Measurements from ENCODE around the gene APOF. TPM values are rescaled to one million over a fixed set of nuclear protein-coding genes. Genes with fewer than 3 reads are reported as not detected.

The APOF gene
- total and polyA plus RNA-seq, 9 of the 15 experiments (the other 6 are each of a cell fraction or from before 2014, with no cell fraction given), result 0.09 to 0.15 (median 0.12) TPM; not detected in 5

- TF ChIP-seq ZBTB11 (CRISPR knock-in tag; IDR thresholded peaks at IDR 0.05) (peak in 2 of 3 experiments; percentile 62 to 84; a peak in 4 of 6 replicates), CREBBP (IDR thresholded peaks at IDR 0.05; ENCODE audit: low read depth, low read length) (no peak), TFE3 (CRISPR knock-in tag; IDR thresholded peaks at IDR 0.05) (no peak), TOE1 (IDR thresholded peaks at IDR 0.05; ENCODE audit: borderline replicate concordance) (peak; percentile 71; the same call in 1 of the 2 replicates), TOE1 (CRISPR knock-in tag; IDR thresholded peaks at IDR 0.05; ENCODE audit: borderline replicate concordance, low read depth) (no peak), TFAM (CRISPR knock-in tag; conservative IDR thresholded peaks at IDR 0.05) (no peak), ZNF146 (CRISPR knock-in tag; IDR thresholded peaks at IDR 0.05; ENCODE audit: unreplicated experiment) (no peak), HMBOX1 (IDR thresholded peaks at IDR 0.05) (peak; percentile 90), CLOCK (CRISPR knock-in tag; IDR thresholded peaks at IDR 0.05; ENCODE audit: borderline replicate concordance) (no peak), CAMTA2 (CRISPR knock-in tag; conservative IDR thresholded peaks at IDR 0.05) (no peak), THRA (IDR thresholded peaks at IDR 0.05) (no peak), ZNF274 (IDR thresholded peaks at IDR 0.05; ENCODE audit: borderline replicate concordance, low read depth, low read length) (no peak), ELK3 (CRISPR knock-in tag; IDR thresholded peaks at IDR 0.05) (no peak), SREBF2 (CRISPR knock-in tag; IDR thresholded peaks at IDR 0.05) (no peak)
Measured at GRCh38 chr12:56333679-56334489, 28.8 kb downstream of the APOF start, which contains the start of gene PAN2 (continued).

All from K562 (cell line).